ENCODE results near the gene CD55.

CD55 gene

GRCh38 chr1:207331354-207332313, 10.2 kb downstream of the CD55 start:
- no peak for DNase-seq

- DNase-seq: no peak
Observed at GRCh38 chr1:207333009-207333600, 11.6 kb downstream of the CD55 start.

GRCh38 chr1:207333620-207334019, 12.1 kb downstream of the CD55 start:
- no peak for DNase-seq

- no peak for DNase-seq
Observed at GRCh38 chr1:207334337-207334736, 12.9 kb downstream of the CD55 start.

DNA sequence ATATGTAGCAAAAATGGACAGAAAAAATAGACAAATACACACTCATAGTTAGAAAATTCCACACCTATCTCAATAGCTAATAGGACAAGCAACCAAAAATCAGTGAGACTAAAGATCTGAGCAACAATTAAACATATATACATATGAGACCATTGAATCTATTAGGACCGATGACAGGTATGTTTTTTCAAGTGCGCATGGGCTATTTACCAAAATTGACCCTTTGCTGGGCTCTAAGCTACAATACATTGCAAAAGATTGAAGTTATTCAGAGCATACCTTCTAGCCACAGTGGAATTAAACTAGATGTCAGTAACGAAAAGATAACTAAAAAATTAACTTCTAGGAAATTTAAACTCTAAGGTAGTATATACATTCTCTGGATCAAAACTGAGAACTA, 13.7 kb downstream of the CD55 start:
- no peak for DNase-seq

DNA sequence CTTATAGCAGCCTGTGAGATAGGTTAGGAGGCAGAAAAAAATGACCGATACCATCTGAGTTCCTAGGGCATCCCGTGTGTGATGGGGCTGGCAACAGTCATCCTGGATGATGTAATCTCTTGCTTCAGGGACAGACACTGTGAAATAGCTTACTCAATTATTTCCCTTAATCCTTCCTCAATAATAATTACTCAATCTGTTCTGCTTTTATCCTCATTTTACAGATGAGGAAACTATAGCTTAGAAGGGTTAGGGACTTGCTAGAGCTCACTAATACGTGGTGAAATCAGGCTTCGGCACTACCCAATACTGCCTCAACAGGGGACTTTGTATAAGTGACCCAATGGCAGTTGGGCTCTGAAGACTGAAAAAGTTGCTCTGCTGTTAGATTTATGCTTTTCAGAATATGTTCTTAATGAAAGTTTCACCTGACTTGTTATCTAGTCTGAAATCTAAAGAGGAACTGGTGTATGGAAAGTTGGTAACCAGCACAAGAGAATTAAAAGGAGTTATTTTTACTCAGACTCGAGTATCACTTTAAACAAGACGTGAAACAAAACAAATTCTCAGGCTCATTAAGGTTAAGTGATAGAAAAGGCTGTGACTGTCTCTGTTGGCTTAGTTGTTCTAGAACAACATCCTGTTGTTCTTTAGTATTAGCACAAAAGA, 14.4 kb downstream of the CD55 start:
- DNase-seq: no peak

DNA sequence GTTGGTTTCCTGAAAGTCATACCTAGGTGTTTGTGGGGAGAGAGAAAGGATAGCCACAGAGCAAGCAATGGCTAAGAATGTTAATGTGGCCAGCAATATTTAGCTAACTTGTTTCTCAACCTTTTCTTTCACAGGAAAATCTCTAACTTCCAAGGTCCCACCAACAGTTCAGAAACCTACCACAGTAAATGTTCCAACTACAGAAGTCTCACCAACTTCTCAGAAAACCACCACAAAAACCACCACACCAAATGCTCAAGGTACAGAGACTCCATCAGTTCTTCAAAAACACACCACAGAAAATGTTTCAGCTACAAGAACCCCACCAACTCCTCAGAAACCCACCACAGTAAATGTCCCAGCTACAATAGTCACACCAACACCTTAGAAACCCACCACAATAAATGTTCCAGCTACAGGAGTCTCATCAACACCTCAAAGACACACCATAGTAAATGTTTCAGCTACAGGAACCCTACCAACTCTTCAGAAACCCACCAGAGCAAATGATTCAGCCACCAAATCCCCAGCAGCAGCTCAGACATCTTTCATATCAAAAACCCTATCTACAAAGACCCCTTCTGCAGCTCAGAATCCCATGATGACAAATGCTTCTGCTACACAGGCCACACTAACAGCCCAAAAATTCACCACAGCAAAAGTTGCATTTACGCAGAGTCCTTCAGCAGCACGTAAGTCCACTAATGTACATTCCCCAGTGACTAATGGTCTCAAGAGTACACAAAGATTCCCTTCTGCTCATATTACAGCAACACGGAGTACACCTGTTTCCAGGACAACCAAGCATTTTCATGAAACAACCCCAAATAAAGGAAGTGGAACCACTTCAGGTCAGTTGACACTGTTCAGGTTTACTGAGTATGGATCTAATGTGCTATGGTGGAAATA, 15.3 kb downstream of the CD55 start:
- DNase-seq: peak in 2 of 3 experiments; percentile 40 to 77

GRCh38 chr1:207342332-207342731, 20.9 kb downstream of the CD55 start:
- no peak for DNase-seq

- DNase-seq: no peak
Observed at GRCh38 chr1:207343675-207344074, 22.2 kb downstream of the CD55 start.

- DNase-seq: no peak
Observed at GRCh38 chr1:207344221-207344620, 22.7 kb downstream of the CD55 start.

- no peak for DNase-seq
Observed at GRCh38 chr1:207345644-207346477, 24.4 kb downstream of the CD55 start.

- DNase-seq: no peak
Observed at GRCh38 chr1:207346513-207346912, 25.0 kb downstream of the CD55 start.

DNA sequence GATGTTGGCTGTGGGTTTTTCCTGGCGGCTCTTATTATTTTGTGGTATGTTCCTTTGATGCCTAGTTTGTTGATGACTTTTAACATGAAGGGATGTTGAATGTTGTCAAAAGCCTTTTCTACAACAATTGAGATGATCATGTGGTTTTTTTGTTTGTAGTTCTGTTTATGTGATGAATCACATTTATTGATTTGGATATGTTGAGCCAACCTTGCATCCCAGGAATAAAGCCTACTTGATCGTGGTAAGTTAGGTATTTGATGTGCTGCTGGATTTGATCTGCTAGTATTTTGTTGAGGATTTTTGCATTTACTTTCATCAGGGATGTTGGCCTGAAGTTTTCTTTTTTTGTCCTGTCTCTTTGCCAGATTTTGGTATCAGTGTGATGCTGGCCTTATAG, 28.5 kb downstream of the CD55 start:
- DNase-seq: no peak

DNA sequence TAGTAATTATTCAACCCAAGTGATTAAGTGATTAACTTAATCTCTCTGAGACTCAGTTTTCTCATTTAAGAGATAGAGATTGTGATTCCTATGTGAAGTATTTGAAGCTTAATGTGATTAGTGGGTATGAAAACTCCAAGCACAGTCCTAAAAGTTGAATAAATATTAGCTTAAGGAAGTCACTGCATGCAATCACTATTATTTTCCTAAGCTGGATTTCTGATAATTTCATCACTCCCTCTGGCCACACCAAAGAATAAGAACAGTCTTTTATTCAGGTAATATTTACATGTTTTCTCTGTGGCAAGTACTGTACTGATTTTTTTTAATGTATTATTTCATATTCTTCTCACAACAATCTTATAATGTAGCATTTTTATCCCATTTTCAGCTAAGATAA, 31.1 kb downstream of the CD55 start:
- peak in 1 of 3 experiments; percentile 6 for DNase-seq

GRCh38 chr1:207355060-207355459, 33.6 kb downstream of the CD55 start:
- no peak for DNase-seq

DNA sequence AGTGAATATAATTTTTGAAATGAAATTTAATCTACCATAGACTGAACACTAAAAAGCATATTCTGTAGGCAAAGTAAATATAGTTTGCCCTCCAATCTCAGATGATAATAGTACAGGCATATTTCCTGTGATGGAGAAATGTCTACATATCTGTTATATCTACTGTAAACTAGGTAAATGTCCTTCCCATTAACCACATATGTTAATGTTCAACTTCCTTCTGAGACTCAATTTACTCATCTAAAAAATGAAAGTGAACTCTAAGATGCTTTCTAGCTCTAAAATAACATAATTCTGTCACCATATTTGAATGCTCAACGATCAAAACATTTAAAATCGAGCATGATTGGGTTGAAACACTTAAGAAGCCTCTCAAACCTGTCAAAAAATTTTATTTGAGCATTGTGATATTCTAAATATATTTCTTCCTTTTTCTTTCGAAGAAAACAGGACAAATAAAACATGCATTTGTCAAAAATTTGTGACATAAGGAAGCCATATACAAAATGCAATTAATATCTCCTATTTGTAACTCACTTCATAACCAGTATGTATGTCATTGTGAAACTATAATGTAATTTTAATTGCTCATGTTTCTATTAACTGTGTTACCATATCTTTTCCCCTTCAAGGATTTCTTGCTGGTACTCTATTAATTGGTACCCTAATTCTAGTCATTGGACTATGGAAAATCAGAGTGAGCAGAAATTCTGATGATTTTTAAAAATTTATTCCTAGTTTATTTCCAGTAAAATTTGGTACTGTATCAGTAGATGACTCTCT, 34.2 kb downstream of the CD55 start:
- DNase-seq: no peak

- DNase-seq: no peak
Observed at GRCh38 chr1:207361029-207361428, 39.6 kb downstream of the CD55 start.

- no peak for DNase-seq
Observed at GRCh38 chr1:207361889-207362288, 40.4 kb downstream of the CD55 start.

DNA sequence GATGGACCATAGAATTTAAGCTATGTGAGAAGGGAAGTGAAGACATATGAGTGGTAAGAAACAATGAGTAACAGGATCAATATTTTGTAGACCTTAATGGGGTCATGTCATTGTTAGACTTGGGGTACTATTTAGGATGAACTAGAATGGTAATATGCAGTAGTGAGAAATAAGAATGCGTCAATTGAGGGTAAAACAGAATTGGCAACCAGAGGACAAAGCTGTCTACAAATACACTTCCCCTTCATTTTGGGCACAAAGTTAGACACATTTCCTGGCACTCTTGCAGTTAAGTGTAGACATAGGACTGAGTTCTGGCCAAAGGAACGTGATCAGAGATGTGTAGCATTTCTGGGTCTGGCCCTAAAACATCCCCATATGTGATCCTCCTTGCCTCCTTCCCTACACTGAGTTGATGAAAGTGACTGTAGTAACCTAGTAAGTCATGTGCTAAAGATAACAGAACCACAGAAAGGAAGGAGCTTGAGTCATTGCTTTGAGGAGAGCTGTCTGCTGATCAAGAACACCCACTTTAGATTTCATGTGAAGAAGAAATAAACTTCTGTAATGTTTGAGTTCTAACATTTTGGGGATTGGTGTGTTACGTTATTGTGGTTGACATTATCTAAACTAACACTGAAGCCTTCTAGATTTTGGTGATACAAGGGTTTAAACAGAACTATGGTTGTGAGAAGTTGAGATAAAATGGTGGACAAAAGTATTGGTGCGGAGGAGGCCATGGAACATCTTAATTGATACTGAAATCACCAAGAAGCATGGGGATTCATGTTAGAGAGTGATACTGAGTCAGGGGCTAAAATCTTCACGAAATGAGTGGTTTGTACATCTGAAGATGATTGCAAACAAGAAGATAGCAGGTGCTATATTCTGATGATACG, 41.7 kb downstream of the CD55 start:
- no peak for DNase-seq

GRCh38 chr1:207363871-207364270, 42.4 kb downstream of the CD55 start:
- DNase-seq: no peak
